Measurements from ENCODE around the gene LMO2.
A peak's percentile ranks its signal among the peaks of the same experiment; 100 is the strongest.
"Not testable (repeated sequence)": the region's sequence is repeated elsewhere in the genome, so short reads cannot be mapped to it uniquely, and the experiment has no call there.

LMO2 gene

DNA sequence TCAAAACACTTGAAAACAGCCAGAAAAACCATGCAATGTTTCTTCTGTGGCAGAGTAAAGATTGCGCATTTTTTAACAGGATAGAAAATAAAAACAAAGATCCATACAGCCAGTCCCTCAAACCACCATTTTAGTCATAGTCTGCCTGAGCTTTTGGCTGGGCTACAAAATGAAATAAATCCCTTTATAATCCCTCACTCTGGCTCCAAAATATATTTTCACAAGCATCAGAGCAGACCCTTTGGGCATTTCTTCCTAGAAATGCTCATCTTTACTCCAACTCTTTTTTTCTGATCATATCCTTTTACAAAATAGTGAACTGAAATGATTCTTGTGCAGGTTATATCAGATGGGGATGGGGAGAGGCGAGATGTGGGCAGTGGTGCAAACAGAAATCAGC, 31.8 kb upstream of the LMO2 start:
- Mint-ChIP-seq H3K4me3 (no peak overlapping the region), H3K4me1 (peaks cover 9% of the 10 kb centered on the region), H3K27me3 (peaks cover 56% of the 10 kb centered on the region), H3K9me3 (no peaks in the 10 kb centered on the region), H3K27ac (no peak overlapping the region)
- no peak for ATAC-seq
- DNase-seq: no peak

DNA sequence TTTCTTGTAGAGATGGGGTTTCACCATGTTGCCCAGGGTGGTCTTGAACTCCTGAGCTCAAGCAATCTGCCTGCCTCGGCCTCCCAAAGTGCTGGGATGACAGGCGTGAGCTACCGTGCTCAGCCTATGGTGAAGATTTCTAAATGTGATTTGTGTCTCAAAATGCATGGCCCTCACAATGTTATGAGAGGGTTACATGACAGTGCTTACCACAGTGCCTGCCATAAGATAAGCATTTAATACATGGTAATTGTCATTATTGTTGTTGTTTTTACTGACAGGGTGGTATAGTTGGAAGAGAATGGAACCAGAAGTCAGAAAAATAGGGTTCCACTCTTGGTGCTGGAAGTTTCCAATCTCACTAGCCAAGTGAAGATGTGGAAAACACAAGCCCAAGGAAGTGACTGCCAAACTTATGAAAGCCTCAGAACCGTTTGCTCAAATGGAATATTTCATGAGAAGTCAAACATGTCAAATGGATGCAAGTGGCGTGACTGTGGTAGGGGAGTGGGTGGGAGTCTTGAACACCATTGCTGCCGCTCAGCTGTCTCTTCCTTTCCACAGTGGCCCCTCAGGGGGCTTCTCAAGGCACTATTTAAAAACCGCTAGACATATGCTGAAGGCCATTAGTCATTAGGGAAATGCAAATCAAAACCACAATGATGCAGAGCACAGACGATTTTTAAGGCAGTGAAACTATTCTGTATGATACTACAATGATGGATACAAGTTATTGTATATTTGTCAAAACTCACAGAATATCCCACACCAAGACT, 29.1 kb upstream of the LMO2 start:
- DNase-seq: peak in 1 of 2 donors; percentile 15
- Mint-ChIP-seq H3K4me3 (no peak overlapping the region), H3K27ac (no peak overlapping the region), H3K27me3 (peaks cover 67% of the 10 kb centered on the region), H3K4me1 (peaks cover 9% of the 10 kb centered on the region), H3K9me3 (no peaks in the 10 kb centered on the region)
- peak; percentile 73 for ATAC-seq

DNA sequence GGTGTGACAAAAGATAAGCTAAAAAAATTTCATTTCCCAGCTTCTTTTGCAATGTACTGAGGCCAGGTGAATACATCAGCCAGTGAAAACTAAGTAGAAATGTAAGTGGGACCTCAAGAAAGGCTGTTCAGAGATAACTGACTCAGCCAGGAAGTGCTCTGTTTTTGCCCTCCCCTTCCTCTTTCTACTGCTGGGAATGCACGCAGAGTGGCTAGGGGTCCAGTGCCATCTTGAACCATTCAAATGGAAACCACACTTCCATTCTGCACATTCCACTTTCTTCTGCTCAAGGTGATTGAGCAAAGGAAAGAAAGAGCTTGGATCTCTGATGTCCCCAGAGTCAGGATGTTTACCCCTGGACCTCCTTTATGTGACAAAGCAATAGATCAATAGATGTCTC, 27.8 kb upstream of the LMO2 start:
- H3K27me3 Mint-ChIP-seq: peaks cover 67% of the 10 kb centered on the region
- H3K4me1 Mint-ChIP-seq: peaks cover 9% of the 10 kb centered on the region
- ATAC-seq: no peak
- no peak for DNase-seq
- no peak overlapping the region for H3K4me3 Mint-ChIP-seq
- H3K27ac Mint-ChIP-seq: no peak overlapping the region
- no peaks in the 10 kb centered on the region for H3K9me3 Mint-ChIP-seq

DNA sequence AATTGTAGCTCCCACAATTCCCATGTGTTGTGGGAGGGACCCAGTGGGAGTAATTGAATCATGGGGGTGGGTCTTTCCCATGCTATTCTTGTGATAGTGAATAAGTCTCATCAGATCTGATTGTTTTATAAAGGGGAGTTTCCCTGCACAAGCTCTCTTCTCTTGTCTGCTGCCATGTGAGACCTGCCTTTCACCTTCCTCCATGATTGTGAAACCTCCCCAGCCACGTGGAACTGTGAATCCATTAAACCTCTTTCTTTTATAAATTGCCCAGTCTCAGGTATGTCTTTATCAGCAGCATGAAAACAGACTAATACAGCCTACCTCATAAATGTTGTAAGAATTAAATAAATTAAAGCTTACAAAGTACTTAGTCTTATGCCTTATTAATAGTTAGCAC, 25.5 kb upstream of the LMO2 start:
- not testable (repeated sequence) for ATAC-seq, H3K4me3 Mint-ChIP-seq, H3K27ac Mint-ChIP-seq, DNase-seq, H3K4me1 Mint-ChIP-seq
- Mint-ChIP-seq H3K27me3 (peaks cover 51% of the 10 kb centered on the region), H3K9me3 (peaks cover 10 to 13% of the 10 kb centered on the region in 2 donors)

DNA sequence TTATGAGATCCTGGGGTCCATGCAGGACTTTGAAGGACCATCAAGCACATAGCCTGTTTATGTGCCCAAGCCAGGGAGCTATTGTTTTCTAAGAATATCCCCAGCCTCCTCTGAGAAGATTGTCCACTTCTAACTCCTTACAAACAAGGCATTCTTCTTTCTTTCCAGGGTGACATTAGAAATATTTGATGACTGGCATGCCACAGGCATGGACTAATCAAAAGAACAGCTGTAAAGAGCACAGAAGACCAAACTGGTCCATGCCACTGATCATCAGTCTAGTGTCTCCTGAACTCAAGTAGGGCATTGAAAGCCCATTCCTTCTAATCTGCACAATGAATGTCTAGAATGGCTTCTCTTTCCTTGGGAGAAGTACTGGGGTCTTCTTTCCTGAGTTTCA, 24.9 kb upstream of the LMO2 start:
- Mint-ChIP-seq H3K4me3 (no peak overlapping the region), H3K27ac (no peak overlapping the region), H3K9me3 (peaks cover 10 to 13% of the 10 kb centered on the region in 2 donors), H3K4me1 (peaks cover 9% of the 10 kb centered on the region), H3K27me3 (peaks cover 54% of the 10 kb centered on the region)
- ATAC-seq (no peak), DNase-seq (no peak)

DNA sequence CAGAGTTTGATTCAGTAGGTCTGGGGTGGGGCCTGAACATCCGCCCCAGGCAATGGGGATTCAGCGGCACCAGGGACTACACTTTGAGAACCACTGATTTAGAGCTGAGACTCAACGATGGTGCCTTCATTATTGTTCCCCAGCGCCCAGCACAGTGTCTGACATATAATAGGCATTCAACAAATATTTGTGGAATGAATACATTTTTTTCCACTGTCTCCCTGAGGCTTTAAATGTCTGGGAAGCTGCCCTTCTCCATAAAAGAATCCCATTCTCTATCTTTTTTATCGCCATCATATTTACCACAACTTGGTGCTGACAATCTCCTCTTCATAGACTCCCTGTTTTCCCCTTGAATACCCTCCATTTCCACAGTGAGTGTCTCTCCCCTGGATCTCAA, 23.6 kb upstream of the LMO2 start:
- no peak overlapping the region for H3K27ac Mint-ChIP-seq
- ATAC-seq (no peak), DNase-seq (no peak)
- H3K4me1 Mint-ChIP-seq: no peaks in the 10 kb centered on the region
- H3K27me3 Mint-ChIP-seq: peaks cover 66% of the 10 kb centered on the region
- H3K9me3 Mint-ChIP-seq: peaks cover 10 to 13% of the 10 kb centered on the region in 2 donors
- no peak overlapping the region for H3K4me3 Mint-ChIP-seq

DNA sequence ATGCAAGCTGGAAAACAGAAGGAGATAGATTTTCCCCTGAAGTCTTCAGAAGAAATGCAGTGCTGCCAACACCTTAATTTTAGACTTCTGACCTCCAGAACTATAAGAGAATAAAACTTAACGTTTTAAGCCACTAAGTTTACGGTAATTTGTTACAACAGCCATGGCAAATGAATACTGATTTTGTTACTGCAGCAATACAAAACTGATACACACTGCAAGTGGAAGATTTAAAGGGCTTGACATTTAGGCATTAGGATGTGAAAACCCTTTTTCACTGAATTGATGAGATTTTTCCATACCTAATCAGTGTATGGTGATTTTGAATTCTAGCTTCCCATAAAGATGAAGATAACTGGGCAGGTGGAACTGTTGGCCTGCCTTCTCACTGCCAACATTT, 22.1 kb upstream of the LMO2 start:
- Mint-ChIP-seq H3K4me3 (no peak overlapping the region), H3K4me1 (no peaks in the 10 kb centered on the region), H3K9me3 (peaks cover 10 to 13% of the 10 kb centered on the region in 2 donors), H3K27ac (no peak overlapping the region), H3K27me3 (peaks cover 68% of the 10 kb centered on the region)
- DNase-seq (no peak), ATAC-seq (no peak)

DNA sequence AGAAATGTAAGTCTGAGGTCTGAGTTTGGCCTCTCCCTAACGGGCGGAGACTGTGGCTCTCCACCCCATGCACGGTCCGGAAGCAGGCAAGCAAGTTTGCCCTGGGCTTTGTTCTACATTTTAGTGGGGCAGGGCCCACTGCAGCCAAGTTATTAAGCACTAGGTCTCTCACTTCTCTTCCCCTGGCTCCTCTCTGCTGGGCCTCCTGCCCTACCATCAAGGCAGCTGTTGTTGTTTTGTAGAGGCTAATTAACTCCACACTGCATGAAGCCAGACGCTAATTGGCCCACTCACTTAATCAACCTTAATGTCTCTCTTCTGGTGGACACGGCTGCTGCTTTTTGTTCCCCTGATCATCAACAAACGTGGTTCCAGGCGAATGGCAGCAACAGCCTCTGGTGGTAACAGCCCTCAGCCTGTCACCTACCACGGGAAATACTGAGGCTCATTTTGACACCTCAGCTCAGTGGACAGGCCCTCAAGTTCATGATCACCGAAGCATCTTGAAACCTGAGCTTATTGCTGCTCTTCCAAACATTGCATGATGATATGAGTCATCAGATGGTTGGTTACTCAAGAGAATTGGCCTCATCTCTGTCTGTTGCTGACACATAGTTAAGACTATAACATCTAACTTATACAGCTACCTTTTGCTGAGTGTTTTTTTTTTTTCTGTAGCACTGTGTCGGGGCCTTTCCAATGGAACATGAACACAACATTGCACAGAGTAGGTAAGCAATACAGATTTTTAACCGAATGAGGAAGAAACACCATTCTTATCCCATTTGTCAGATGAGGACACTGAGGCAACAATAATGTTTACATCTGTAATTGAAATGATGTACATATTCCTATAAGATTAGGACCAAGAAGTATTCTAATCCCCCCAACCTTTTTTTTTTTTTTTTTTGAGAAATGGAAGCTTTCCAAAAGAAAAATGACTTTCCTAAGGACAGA, 20.8 kb upstream of the LMO2 start:
- H3K4me3 Mint-ChIP-seq: no peak overlapping the region
- no peaks in the 10 kb centered on the region for H3K4me1 Mint-ChIP-seq
- no peak overlapping the region for H3K27ac Mint-ChIP-seq
- H3K9me3 Mint-ChIP-seq: peaks cover 10 to 13% of the 10 kb centered on the region in 2 donors
- peaks cover 66% of the 10 kb centered on the region for H3K27me3 Mint-ChIP-seq
- no peak for ATAC-seq
- DNase-seq: no peak

DNA sequence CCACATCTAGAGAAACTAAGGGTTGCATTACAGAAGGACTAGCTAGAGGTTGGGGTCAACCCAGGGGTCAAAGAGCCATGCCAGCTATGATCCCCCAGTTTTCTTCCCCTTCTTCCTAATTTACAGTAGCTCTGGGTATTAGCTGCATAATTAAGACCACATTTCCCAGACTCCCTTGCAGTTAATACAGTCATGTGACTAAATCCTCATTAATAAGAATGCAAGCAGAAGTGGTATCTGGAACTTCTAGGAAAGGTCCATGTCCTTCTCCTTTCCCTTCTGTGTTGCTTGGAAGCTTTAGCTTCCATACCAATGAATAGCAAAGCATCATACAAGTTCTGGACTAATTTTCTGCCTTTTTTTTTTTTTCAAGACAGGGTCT, 19.1 kb upstream of the LMO2 start:
- ATAC-seq (no peak), DNase-seq (no peak)
- Mint-ChIP-seq H3K27me3 (peaks cover 62% of the 10 kb centered on the region), H3K27ac (no peak overlapping the region), H3K4me3 (no peak overlapping the region), H3K4me1 (peaks cover 8% of the 10 kb centered on the region), H3K9me3 (peaks cover 10 to 13% of the 10 kb centered on the region in 2 donors)

DNA sequence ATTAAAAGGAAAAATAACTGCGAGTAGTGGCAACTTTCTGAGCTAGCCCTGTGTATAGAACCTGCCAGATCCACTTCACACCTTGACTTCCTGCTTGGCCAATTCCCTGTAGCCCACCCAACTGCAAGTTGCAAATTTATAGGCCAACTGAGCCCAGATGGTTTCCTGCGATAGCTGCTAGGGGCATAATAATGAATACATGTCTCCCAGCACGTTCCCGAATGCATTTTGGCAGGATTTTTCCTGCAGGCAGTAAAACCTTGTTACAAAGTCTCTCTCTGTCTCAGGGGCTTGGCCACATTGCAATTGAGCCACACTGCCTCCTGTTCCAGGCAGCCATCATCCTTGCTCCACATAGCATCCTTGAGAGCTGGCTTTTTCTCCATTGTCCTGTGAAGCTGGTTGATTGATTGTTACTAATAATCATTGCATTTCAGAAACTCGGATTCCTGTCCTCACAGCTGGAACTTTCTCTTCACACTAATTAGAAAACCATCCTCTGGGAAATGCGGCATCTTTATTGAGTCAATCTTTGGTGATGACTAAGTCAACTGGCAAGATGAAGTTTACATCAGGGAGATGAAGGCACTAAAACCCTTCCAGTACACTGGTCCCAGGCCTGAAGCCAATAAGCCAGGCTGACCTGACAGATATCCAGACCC, 18.6 kb upstream of the LMO2 start:
- DNase-seq (no peak), ATAC-seq (no peak)
- H3K9me3 Mint-ChIP-seq: peaks cover 10 to 13% of the 10 kb centered on the region in 2 donors
- H3K27ac Mint-ChIP-seq: no peak overlapping the region
- H3K4me1 Mint-ChIP-seq: peaks cover 8% of the 10 kb centered on the region
- H3K4me3 Mint-ChIP-seq: no peak overlapping the region
- peaks cover 57% of the 10 kb centered on the region for H3K27me3 Mint-ChIP-seq

DNA sequence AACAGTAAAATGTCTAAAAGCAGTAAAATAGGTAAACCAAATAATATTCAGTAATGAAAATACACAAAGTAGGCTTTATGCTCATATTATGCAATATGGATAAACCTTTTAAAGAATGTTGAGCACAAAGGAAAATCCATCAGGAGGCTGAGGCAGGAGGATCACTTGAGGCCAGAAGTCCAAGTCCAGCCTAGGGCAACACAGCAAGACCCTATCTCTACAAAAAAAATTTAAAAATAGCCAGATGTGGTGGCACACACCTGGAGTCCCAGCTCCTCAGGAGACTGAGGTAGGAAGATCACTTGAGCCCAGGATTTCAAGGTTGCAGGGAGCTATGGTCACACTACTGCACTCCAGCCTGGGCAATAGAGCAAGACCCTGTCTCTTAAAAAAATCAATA, 17.7 kb upstream of the LMO2 start:
- H3K27me3 Mint-ChIP-seq: peaks cover 57% of the 10 kb centered on the region
- H3K4me3 Mint-ChIP-seq: no peak overlapping the region
- peaks cover 8% of the 10 kb centered on the region for H3K4me1 Mint-ChIP-seq
- H3K9me3 Mint-ChIP-seq: peaks cover 10 to 12% of the 10 kb centered on the region in 2 donors
- DNase-seq (no peak), ATAC-seq (no peak)
- no peak overlapping the region for H3K27ac Mint-ChIP-seq

DNA sequence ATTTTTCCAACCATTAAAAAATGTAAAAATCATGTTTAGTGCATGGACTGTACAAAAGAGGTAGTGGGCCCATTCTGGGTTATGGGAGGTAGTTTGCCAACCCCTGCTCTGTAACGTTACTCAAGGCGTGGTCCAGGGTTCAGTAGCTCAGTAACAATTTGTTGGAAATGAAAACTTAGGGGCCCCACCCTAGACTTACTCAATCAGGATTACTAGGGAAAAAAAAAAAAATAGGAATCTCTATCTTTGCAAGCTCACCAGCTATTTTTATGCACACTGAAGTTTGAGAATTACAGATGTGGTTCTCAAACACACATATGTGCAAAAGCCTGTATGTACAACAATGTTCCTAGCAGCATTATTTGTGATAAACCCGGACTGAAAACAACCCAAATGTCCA, 17.3 kb upstream of the LMO2 start:
- H3K4me3 Mint-ChIP-seq: no peak overlapping the region
- peaks cover 6 to 8% of the 10 kb centered on the region in 2 donors for H3K9me3 Mint-ChIP-seq
- no peak overlapping the region for H3K27ac Mint-ChIP-seq
- peaks cover 8% of the 10 kb centered on the region for H3K4me1 Mint-ChIP-seq
- ATAC-seq (no peak), DNase-seq (no peak)
- peaks cover 61% of the 10 kb centered on the region for H3K27me3 Mint-ChIP-seq

DNA sequence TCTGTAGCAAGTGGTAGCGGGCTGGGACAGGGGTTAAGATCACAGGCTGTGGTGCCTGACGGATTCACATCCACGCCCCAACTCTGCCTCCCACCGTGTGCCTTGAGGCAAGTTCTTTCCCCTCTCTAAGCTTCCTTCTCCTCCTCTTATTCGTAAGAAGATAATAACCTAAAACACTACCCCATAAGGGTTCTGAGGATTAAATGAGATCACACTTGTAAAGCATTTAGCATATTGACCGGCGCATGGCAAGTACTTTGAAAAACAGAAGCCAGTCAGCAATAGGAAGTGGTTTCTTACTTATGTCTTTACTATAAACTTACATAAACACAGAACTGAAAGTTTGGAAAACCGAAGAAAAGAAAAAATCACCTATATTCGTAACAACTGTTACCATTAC, 15.5 kb upstream of the LMO2 start:
- no peak overlapping the region for H3K4me3 Mint-ChIP-seq
- H3K27me3 Mint-ChIP-seq: peaks cover 68% of the 10 kb centered on the region
- H3K27ac Mint-ChIP-seq: no peak overlapping the region
- DNase-seq (no peak), ATAC-seq (no peak)
- H3K9me3 Mint-ChIP-seq: no peaks in the 10 kb centered on the region
- H3K4me1 Mint-ChIP-seq: peaks cover 8% of the 10 kb centered on the region

DNA sequence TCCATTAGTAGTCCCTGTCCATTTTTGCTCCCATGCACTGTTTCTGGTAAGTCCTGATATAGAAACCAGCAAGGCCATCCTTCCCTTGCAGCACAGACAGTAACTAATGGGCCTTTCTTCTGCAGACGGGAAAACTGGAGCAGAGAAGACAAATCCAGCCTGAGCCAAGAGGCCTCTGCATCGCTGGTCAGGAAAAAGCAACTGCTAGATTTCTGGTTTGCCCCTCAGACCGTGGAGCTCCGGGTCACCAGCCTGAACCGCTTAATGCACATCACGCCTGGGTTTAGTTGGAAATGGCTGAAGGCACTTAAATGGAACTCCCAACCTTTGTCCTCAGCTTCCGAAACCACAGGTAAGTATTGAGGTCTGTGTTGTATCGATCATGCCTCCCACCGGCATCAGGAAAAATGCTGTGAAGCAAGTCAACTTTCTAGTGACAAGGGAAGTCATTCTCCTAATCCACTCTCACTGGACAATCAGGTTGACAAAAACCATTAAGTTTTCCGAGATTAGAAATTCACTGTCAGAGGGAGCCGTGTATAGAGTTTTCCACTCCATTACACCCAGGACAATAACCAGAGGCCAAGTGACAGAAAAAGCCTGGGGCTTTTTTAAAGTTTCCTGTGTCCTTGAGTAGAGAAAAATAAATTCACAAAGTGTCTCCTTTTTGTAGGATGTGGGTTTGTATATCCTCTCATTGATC, 14.8 kb upstream of the LMO2 start:
- DNase-seq (no peak), ATAC-seq (no peak)
- H3K4me1 Mint-ChIP-seq: peaks cover 8% of the 10 kb centered on the region
- peaks cover 68% of the 10 kb centered on the region for H3K27me3 Mint-ChIP-seq
- no peaks in the 10 kb centered on the region for H3K9me3 Mint-ChIP-seq
- H3K4me3 Mint-ChIP-seq: no peak overlapping the region
- no peak overlapping the region for H3K27ac Mint-ChIP-seq

DNA sequence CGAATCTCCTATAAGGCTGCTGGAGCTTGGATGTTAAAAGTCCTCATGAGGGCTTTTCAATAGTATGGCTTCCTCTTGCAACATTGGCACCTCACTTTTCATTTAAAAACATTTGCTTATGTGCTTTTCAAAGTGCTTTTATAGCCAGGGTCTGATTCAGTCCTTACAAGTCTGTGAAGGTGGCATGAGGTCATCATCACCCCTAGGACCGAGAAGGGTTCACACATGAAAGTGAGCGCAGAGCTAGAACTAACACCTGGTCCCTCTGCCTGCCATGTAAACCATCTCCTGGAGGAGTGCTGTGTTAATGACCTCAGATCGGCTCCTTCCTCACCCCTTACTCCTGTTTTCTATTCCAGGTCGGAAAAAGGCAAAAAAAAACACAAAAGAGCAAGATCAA, 12.2 kb upstream of the LMO2 start:
- no peak for ATAC-seq
- no peak for DNase-seq
- H3K27me3 Mint-ChIP-seq: peaks cover 70% of the 10 kb centered on the region
- H3K27ac Mint-ChIP-seq: no peak overlapping the region
- H3K9me3 Mint-ChIP-seq: no peaks in the 10 kb centered on the region
- H3K4me1 Mint-ChIP-seq: peaks cover 8% of the 10 kb centered on the region
- H3K4me3 Mint-ChIP-seq: no peak overlapping the region
